ENCODE measurements around the gene AWAT1.
A peak's percentile ranks its signal among the peaks of the same experiment; 100 is the strongest.
"Not testable (repeated sequence)": the region's sequence is repeated elsewhere in the genome, so short reads cannot be mapped to it uniquely, and the experiment has no call there.

AWAT1 gene

DNA sequence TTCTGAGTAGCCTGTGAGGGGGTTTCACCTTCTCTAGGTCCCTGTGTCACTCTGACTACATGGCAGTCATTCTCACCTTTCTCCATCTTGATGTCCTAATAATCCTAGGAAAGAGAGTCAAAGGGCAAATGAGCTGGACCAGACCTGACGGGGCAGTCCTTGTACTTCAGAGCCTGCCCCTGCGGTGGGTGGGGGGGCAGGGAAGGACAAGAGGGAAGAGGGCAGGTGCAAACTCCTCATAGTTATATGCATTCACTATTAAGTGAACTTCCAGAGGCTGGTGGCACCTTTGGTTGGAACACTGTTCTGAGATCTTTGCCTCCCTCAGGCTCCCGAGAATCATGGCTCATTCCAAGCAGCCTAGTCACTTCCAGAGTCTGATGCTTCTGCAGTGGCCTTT is at the start of gene AWAT1:
AWAT1 (plus strand) TSS at position 301 of the 400 bp plus-strand sequence; CDS start at position 342, 41 bp downstream.
- no peak for DNase-seq

DNA sequence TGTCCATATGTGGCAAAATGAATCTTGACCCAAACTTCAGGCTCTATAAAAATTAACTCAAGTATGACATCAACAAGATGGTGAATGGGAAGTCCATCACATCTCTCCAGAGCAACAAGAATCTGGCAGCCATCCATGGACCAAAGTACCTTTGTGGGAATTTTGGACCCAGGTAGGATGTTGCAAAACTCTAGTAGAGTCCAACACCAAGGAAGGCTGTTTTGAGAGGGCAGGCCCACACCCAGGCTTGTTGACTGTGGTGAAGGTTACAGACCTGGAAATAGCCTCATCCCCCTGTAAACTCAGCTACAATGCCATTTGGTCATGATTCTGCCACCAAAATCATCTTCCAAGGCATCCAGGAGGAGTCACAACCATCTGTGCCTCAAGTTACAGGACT is 44.2 kb upstream of the AWAT1 start:
- no peak for DNase-seq

DNA sequence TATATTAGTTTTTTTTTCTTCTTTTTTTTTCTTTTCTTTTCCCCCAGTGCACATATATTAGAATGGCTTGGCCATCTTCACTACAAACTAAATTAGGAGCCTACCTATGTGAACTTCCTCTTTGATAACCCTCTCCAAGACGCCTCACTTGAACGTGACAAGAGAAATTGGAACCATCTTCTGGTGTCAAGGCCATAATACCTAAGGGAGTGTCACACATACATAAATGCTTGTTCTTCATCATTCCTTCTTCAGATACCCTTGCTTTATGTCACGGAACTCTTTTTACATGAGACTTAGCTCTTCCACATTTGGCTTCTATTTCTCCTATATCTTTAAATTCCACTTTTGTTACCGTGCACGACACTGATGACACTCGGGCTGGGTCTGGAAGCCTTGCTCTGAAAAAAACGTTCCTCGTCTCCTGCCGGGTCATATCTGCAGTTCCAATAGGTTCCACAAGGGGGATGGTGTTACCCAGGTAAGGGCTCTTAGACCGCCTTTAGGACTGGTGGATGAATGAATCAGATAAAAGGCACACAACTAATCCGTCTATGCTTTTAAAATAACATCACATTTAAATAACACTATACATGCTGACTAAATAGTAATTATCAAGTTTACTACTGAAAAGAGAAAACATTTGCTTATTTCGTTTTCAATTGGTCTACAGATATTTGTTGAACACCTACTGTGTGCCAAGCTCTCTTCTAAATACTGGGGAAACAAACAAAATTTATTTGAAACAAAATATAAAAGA is 37.3 kb upstream of the AWAT1 start:
- peak; percentile 92 for DNase-seq

DNA sequence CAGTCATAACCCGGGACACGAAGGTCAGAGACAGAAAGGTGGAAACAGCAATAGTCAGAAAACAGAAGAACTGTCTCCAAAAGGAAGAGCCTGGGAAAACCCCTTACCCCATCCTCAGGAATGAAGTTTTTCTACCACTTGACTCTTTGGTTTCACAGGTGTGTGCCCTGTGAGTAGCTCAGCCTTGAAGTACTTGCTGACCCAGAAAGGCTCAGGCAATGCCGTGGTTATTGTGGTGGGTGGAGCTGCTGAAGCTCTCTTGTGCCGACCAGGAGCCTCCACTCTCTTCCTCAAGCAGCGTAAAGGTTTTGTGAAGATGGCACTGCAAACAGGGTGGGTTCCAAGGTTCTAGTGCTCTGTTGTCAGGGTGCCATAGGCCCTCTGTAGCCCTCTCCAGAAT is 32.7 kb upstream of the AWAT1 start:
- peak; percentile 57 for DNase-seq

DNA sequence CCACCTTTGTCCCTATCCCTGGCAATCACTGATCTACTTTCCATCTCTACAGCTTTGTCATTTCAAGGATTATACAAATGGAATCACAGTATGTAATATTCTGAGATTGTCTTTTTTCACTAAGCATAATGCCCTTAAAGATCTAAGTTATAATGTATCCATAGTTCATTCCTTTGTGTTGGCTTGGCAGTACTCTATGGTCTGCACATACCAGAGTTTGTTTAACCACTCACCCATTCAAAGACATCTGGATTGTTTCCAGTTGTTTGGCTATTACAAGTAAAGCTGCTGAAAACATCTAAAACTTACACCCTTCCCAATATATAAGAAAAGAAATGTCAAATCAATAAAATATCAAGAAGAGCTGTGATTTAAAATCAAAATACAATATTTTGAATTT is 26.0 kb upstream of the AWAT1 start:
- peak; percentile 74 for DNase-seq

DNA sequence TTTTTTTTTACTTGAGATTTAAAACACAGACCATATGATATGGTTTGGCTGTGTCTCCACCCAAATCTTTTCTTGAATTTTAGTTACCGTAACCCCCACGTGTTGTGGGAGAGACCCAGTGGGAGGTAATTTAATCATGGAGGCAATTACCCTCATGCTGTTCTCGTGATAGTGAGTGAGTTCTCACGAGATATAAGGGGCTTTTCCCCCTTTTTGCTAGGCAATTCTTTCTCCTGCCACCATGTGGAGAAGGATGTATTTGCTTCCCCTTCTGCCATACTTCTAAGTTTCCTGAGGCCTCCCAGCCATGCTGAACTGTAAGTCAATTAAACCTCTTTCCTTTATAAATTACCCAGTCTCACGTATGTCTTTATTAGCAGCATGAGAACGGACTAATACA is 24.9 kb upstream of the AWAT1 start:
- DNase-seq, result peak; percentile 64

DNA sequence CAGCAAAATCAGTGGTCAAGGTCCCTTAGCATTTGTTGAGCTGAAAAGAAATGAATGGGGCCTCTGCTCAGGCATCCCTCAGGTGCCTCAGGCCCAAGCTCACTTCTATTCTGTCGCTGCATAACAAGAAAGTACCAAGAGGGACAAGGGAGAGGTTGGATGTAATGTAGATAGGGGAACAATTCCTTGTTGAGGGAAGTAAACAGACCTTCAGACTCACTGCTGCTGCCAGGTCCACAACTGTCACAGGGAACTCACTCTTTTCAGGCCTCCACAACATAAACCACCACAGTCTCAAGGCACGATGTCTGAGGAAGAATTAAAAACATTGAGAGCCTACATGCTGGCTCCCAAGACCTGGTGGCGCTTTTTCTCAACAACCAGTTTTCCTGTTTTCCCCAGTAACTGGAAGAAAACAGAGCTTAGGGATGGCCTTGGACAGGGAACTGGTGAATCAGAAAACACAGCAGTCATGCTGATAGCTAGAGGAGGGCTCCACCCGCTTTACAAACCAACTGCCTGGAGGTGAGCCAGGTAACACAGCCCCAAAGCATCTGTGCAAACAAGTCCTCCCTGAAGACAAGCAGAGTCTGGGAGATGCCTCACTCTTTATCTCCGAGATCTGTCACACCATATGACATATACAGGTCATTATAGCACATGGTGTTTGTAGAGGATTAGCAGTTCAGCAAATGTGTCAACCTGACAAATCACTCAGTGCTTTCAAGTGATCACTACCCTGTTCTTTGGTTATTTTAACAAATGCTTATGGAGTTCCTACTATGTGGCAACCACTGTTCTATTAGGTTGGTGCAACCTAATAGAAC is 14.3 kb upstream of the AWAT1 start:
- DNase-seq, result peak; percentile 98

DNA sequence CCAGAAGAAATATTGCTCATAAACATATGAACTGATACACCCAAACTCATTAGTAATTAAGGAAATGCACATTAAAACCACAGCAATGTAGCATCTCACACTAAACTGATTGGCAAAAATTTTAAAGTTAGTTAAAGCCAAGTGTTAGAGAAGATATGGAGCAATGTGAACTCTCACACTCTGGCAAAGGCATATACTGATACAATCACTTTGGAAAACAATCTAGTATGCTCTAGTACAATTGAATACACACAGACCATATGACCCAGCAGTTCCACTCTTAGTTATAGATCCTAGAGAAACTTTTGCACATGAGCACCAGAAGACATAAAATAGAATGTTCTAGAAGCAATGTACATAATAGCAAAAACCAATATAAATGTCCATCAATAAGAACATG is 8.4 kb upstream of the AWAT1 start:
- no peak for DNase-seq

DNA sequence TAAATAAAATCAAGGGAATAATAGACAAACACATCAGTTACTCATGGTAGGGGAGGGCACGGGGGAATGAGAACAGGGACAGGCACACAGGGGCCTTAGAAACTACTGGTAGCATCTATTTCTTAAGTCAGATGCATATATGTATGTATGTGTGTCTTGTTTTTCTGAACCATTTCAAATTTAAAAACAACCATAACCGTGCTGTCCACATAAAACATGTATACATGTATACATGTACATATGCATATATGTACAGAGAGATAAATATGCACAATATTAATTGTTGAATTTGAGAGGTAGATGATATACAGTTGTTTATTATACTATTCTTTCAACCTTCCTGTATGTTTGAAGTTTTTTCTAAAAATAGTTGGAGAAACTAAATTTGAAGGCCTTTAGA is 7.8 kb upstream of the AWAT1 start:
- DNase-seq, result no peak

DNA sequence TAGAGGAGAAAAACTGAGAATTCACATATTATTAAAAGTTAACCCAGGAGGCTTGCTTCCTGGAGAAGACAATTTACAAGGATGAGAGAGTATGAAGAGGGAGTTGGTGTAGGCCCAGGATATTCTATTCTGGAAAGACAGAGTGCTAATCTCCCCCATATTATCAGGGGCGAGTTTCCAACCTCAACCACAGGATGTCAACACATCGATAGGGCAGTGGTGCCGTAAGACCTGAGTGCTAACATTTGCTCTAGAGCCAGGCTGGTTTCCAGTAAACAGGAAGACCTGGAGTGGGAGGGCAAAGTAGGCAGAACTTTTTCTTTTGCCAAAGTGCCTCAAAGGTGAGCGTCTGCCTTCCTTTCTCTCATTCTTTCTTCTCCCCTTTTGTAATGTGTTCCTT is 2.8 kb upstream of the AWAT1 start:
- DNase-seq, result peak; percentile 26

DNA sequence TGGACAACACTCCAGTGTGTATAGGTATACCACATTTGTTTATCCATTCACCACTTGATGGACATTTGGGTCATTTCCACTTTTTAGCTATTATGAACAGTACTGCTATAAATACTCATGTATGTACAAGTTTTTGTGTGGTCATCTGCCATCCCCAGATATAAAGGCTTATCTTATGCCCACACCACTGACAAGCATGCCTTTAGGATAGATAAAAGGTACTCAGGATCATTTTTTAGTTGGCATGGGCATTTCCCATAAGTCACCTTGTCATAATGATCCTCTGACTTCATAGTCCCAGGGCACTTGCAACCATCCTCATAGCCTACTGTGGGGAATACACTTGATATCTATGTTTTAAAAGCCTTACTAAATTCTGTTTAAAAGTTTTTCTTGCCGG is 6.3 kb downstream of the AWAT1 start:
- DNase-seq, result no peak

DNA sequence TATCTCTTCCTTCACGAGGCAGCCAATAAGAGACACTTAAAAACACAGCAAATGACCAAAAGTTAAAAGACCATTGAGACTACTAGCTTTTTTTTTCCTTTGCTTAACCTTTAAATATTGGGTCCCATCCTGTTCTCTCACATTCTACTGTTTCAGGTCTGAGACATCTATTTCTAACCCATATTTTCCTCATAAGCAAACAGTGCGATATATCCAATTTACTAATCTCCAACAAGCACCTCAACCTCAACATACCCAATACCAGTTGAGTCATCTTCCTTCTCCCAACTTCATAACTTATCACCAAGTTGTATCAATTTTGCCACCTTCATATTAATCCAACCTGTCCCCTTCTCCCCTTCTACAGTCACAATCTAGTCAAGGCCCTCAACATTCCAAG is 7.0 kb downstream of the AWAT1 start:
- DNase-seq, result no peak

DNA sequence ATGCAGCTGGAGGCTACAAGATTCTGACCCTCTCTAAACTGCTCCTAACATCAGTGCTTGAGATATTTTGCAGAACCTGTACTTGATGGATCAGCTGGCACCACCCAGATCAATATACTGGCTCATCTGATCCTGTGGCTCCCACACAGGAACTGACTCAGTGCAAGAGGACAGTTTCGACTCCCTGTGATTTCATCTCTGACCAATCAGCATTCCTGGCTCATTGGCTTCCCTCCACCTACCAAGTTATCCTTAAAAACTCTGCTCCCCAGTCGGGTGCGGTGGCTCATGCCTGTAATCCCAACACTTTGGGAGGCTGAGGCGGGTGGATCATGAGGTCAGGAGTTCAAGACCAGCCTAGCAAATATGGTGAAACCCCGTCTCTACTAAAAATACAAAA is 9.1 kb downstream of the AWAT1 start:
- DNase-seq, result not testable (repeated sequence)

DNA sequence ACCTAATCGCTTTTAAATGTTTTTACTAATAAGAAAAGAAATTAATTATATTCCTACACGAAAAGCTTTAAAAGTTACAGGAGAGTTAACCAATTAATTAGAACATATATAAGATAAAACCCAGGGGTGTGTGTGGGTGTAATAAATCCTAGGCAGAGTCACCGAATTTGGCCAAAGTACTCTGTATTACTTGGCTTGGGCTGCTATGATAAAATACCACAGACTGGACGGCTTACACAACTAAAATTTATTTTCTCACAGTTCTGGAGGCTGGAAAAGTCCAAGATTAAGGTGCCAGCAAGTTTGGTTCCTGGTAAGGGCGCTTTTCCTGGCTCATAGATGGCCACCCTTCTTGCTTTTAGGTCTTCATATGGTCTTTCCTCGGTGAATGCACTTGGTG is 10.4 kb downstream of the AWAT1 start:
- DNase-seq, result no peak

DNA sequence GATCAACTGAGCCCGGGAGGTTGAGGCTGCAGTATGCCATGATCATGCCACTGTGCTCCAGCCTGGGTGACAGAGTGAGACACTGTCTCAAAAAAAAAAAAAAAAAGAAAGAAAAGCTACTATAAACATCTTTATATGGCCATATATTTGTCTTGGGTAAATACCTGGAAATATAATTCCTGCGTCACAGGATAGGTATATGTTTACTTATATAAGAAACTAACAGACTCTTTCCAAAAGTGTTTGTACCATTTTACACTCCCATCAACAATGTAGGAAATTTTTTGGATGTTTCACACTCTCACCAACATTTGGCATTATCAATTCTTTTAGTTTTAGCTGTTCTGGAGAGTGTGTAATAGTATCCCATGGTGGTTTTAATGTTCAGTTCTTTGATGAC is 12.8 kb downstream of the AWAT1 start:
- peak; percentile 76 for DNase-seq

DNA sequence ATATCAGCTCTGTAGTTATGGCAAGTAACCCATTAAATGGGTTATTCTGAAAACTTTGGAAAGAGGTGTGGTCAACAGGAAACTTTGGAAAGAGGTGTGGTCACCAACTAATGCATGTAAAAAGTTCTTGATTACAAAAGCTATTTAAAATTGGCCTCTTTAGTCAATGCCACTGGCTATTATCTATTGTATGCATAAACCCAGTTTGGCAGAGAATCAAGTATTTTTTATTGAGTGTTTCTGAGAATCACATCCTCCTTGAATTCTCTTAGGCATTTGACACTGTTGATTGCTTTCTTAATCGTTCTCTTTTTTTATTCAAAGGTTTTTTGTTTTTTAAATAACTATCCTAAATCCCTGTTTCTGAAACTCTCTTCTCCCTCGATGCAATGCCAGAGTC is 18.0 kb downstream of the AWAT1 start:
- DNase-seq, result no peak

DNA sequence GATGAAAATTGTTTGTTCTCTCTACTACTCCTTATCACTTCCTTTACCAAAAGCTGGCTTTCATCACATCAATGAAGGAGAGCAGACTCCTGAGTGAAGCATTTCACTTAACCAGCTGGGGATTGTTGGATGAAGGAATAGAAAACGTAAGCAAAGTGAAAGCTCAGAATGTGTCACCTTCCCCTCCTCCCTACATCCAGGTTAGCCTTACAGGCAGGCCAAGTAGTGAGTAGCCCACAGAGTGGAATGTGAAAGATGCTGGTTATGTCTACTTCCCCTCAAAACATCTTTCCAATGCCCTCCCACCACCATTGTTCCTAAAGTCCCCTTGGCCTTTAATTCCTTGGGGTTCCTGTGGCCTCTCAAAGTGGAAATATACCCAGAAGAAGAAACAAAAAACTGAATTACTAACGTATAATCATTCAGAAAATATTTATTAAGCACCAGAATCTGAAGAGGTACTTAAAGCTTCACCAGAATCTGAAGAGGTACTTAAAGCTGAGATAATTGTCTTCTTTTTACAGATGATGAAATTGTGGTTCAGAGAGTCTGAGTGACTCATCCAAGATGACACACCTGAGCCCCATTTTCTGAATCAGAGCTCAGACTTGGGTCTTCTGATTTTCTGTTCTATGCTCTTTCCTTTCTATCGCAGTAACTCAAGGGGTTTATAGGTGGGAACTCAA is 19.1 kb downstream of the AWAT1 start:
- DNase-seq, result peak; percentile 78

DNA sequence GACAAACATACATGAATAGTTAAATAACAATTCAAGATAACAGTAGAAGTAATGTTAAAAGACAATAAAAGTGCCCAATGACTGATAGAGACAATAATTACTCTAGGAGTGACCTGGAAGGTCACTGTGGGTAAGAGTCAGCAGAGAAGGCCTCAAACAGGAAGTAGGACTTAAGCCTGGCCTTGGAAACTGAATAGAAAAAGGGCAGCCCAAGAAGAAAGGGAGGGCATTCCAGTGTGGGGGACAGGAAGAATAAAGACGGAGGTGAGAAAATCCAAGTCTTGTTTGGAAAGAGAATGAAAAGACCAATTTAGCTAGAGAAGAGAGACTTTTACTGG is 19.6 kb downstream of the AWAT1 start:
- DNase-seq, result peak; percentile 66

DNA sequence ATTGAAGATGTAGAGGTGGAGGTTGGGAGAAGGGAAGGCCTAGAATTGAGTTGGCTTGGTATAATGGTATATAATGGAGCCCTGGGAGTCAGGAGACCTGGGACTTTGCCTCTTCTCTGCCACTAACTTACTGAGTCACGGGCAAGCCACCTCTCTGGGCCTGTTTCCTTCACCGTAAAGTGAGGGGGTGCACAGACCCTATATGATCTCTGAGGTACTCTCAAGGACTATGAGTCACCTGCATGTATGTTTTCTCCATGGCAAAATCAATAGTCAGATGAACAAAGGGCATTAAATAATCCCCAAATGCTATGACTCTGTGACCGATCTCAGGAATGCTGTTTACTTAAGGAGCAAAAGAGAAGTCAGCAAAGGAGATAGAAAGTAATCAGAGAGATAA is 20.5 kb downstream of the AWAT1 start:
- DNase-seq, result peak; percentile 72

DNA sequence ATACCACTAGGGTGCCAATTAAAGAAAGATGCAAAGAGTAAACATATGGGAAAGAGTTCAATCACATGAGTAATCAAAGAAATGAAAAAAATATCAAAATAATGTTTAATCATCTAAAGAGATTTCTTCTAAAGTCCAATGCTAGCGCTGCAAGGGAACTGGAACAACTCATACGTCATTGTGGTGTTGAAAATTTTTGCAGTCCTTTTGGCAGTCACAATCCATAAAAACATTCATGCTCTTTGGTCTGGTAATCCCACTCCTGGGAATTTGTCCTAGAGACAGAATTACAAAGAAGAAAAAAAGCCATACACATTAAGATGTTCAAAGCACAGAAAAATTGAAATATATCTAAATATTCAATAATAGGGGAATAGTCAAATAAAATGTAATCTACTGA is 21.0 kb downstream of the AWAT1 start:
- no peak for DNase-seq

DNA sequence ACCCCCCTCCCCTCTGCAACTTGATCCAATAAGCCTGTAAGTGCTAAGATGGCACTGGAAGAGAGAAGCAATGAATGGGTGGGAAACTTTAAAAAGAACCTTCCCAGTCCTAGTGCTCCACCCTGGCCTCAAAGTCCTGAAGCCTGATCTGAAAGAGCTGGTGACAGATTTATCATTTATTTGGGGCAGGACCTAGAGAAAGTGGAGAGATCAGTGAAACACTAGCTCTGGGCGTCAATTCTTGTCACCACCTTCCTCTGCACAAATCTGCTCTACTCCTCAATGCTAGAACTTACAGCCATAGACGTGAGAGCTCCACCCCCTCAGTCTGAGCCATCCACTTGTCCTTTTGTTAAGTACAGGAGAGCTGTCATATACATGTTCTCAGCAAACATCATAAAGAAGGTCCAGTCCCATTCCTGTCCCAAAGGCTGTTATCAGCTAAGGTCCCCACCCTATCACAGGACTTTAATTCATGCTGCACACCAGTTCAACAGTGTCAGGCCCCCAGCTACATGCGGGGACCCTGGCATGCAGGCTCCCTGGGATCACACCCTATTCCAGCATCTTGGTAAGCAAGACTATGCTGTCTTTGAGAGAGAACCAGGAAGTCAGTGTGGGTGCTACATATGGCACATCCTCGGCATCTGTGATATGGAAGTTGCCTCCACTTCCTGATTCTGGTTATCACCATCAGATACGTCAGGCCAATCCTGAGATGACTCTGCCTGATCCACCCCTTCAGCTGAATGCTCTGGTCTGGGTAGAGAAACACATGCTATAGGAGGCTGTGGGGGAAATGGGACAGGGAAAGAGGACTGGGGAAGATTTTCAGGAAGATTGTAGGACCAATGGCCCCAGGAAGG is 23.2 kb downstream of the AWAT1 start:
- DNase-seq, result peak; percentile 56

DNA sequence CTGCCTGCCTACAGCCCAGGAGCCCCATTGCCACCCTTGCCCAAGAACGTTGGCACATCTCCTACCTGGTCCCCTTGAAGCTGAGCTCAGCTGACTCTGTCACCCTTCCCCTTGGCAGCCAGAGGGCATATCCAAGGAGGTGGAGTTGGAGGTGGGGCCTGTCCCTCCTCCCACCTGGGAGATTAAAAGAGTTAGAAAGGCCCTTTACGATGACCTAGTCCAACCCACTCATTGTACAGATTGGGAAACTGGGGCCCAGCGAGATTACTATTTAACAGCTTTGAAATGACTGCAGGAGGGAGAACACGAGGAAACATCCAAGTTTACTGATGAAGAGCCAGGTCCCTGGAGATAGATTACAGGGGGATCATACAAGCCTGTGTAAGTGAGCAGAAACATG is 25.6 kb downstream of the AWAT1 start, which contains the start of gene P2RY4:
P2RY4 (minus strand) TSS at position 101 of the 400 bp plus-strand sequence. CDS start 580 bp downstream, outside the sequence.
- no peak for DNase-seq

Measured in DMS53 (cell line).